Kidney epithelial cell (primary cell): ENCODE data around the gene RLF. TPM values are rescaled to one million over a fixed set of nuclear protein-coding genes. Genes with fewer than 3 reads are reported as not detected.

Source experiments
- DNase-seq: peaks from one replicate; pipeline ENCODE4 v3.0.0-alpha.2; 2010; ENCODE audit warnings: low read depth
- H3K27me3 ChIP-seq: 2 replicates; pipeline ENCODE4 v1.6.0; 2011; ENCODE audit warnings: low read length; ENCODE audit not compliant: control insufficient read depth, insufficient read depth
- H3K36me3 ChIP-seq: 2 replicates; pipeline ENCODE4 v1.5.1; 2011; ENCODE audit warnings: low read length; ENCODE audit not compliant: control insufficient read depth, insufficient read depth
- H3K4me3 ChIP-seq: 2 replicates; pipeline ENCODE4 v1.5.1; 2011; ENCODE audit warnings: low read depth, mild to moderate bottlenecking, control low read depth, low read length
- CTCF ChIP-seq: IDR thresholded peaks from 2 replicates; pipeline ENCODE4 v1.5.1; 2011; ENCODE audit warnings: mild to moderate bottlenecking, moderate library complexity, low read length, control low read depth, inconsistent platforms; ENCODE audit not compliant: insufficient read depth, poor library complexity, severe bottlenecking
- total RNA-seq: library from RNA; depleted of rRNA; stranded (reverse); fragments of >200 nt; gene quantifications from 2 replicates; pipeline ENCODE4 v1.2.3, GENCODE V29; 2015

The RLF gene
- total RNA-seq, 1 donor from 2014 or later = 14.0 TPM

- no peak for TF ChIP-seq CTCF
- H3K36me3 ChIP-seq = no peaks in the 10 kb centered on the region
- DNase-seq = no peak
- no peaks in the 10 kb centered on the region for H3K27me3 ChIP-seq
- no peak overlapping the region for H3K4me3 ChIP-seq
Measured at GRCh38 chr1:40266786-40267535, 105.8 kb downstream of the RLF start.

GRCh38 chr1:40267767-40268187, 106.6 kb downstream of the RLF start:
- no peak for TF ChIP-seq CTCF
- no peak overlapping the region for H3K4me3 ChIP-seq
- no peak for DNase-seq
- no peaks in the 10 kb centered on the region for H3K36me3 ChIP-seq
- H3K27me3 ChIP-seq = no peaks in the 10 kb centered on the region

GRCh38 chr1:40268211-40268610, 107.0 kb downstream of the RLF start:
- Histone ChIP-seq H3K27me3 (no peaks in the 10 kb centered on the region), H3K36me3 (no peaks in the 10 kb centered on the region), H3K4me3 (no peak overlapping the region)
- DNase-seq = no peak
- TF ChIP-seq CTCF = no peak

GRCh38 chr1:40270152-40270834, 109.1 kb downstream of the RLF start:
- TF ChIP-seq CTCF = no peak
- no peak for DNase-seq
- no peaks in the 10 kb centered on the region for H3K36me3 ChIP-seq
- H3K4me3 ChIP-seq = no peak overlapping the region
- no peaks in the 10 kb centered on the region for H3K27me3 ChIP-seq

GRCh38 chr1:40272653-40273213, 111.5 kb downstream of the RLF start:
- TF ChIP-seq CTCF = no peak
- Histone ChIP-seq H3K4me3 (no peak overlapping the region), H3K36me3 (no peaks in the 10 kb centered on the region), H3K27me3 (no peaks in the 10 kb centered on the region)
- no peak for DNase-seq
